KMS-11 (cell line): ENCODE results near the gene TCF4.

Experiments used
- H2AFZ ChIP-seq: fragments of 200-600 bp; sonication (generic); 2 replicates; pipeline ENCODE4 v1.6.1; 2016; ENCODE audit warnings: antibody characterized with exemption, mixed run types, low read depth
- H3K27ac ChIP-seq: fragments of 200-600 bp; sonication (generic); 2 replicates; pipeline ENCODE4 v1.6.1; 2016; ENCODE audit warnings: mild to moderate bottlenecking, mixed run types
- H3K27me3 ChIP-seq: fragments of 200-600 bp; sonication (generic); 2 replicates; pipeline ENCODE4 v1.6.1; 2017; ENCODE audit warnings: mild to moderate bottlenecking, low read depth, mixed run types, moderate library complexity; ENCODE audit not compliant: insufficient read depth
- H3K36me3 ChIP-seq: fragments of 200-600 bp; sonication (generic); 2 replicates; pipeline ENCODE4 v1.6.1; 2017; ENCODE audit warnings: mild to moderate bottlenecking, mixed run types; ENCODE audit not compliant: insufficient read depth
- H3K4me1 ChIP-seq: fragments of 200-600 bp; sonication (generic); 2 replicates; pipeline ENCODE4 v1.6.1; 2016; ENCODE audit warnings: mild to moderate bottlenecking, low read depth, mixed run types; ENCODE audit not compliant: poor library complexity, severe bottlenecking
- H3K4me2 ChIP-seq: fragments of 200-600 bp; sonication (generic); 2 replicates; pipeline ENCODE4 v1.7.0; 2016; ENCODE audit warnings: mild to moderate bottlenecking, mixed run types
- H3K4me3 ChIP-seq: fragments of 200-600 bp; sonication (generic); IDR thresholded peaks from 2 replicates; pipeline ENCODE4 v1.6.1; 2017; ENCODE audit warnings: low read depth, low read length, mixed read lengths; ENCODE audit not compliant: insufficient read depth
- H3K79me2 ChIP-seq: fragments of 200-600 bp; sonication (generic); 2 replicates; pipeline ENCODE4 v1.6.1; 2016; ENCODE audit warnings: low read depth, mixed run types; ENCODE audit not compliant: insufficient read depth
- H3K9ac ChIP-seq: fragments of 200-600 bp; sonication (generic); 2 replicates; pipeline ENCODE4 v1.6.1; 2016; ENCODE audit warnings: mild to moderate bottlenecking, mixed run types
- H4K20me1 ChIP-seq: fragments of 200-600 bp; sonication (generic); 2 replicates; pipeline ENCODE4 v1.6.1; 2016; ENCODE audit warnings: mild to moderate bottlenecking, mixed run types; ENCODE audit not compliant: insufficient read depth
- TF ChIP-seq, protein P1 (sequence below): fragments of 200-600 bp; sonication (generic); conservative IDR thresholded peaks from 2 replicates; pipeline ENCODE4 v1.6.1; 2017; ENCODE audit warnings: low read depth, mild to moderate bottlenecking, antibody characterized with exemption, low read length, moderate library complexity, mixed read lengths

TCF4 gene

DNA sequence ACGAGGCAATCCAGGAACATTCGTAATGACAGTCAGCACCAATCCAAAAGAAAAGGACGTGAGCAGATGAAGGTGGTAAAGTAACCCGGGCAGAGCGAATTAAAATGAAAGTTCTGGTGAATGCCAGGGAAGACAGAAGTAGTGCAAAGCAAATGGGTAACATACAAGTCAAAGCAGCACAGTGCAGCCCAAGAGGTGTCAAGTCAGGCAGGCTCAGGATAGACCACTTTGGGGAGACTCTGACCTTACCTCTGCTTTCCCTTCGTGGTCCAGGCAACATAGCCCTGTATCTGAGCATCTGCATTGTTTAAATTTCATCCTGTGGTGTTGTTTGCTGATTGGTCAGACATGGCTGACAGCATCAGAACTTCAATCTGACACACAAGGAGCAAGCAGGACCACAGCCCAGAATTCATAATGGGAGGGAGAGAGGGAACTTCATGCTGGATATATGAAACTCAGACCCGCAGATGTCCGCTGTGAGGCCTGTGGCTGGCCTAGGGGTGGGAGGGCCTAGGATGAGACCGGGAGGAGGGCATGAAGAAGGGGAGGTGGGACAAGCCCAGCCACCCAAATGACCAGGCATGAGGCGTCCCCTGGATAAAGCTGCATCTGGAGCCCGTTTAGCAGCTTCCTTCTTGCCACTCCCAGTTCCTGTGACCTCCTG is 285.7 kb downstream of the TCF4 start:
- TF ChIP-seq, protein P1, sequence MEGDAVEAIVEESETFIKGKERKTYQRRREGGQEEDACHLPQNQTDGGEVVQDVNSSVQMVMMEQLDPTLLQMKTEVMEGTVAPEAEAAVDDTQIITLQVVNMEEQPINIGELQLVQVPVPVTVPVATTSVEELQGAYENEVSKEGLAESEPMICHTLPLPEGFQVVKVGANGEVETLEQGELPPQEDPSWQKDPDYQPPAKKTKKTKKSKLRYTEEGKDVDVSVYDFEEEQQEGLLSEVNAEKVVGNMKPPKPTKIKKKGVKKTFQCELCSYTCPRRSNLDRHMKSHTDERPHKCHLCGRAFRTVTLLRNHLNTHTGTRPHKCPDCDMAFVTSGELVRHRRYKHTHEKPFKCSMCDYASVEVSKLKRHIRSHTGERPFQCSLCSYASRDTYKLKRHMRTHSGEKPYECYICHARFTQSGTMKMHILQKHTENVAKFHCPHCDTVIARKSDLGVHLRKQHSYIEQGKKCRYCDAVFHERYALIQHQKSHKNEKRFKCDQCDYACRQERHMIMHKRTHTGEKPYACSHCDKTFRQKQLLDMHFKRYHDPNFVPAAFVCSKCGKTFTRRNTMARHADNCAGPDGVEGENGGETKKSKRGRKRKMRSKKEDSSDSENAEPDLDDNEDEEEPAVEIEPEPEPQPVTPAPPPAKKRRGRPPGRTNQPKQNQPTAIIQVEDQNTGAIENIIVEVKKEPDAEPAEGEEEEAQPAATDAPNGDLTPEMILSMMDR = no peak
- peaks cover 100% of the 10 kb centered on the region for H3K79me2 ChIP-seq
- no peaks in the 10 kb centered on the region for H3K36me3 ChIP-seq
- no peak overlapping the region for H3K4me3 ChIP-seq
- H3K4me1 ChIP-seq = peaks cover 32% of the 10 kb centered on the region
- no peak overlapping the region for H3K27ac ChIP-seq
- H3K27me3 ChIP-seq = no peaks in the 10 kb centered on the region
- H2AFZ ChIP-seq = no peak overlapping the region
- no peak overlapping the region for H3K4me2 ChIP-seq
- peaks cover 5% of the 10 kb centered on the region; the same call in 1 of the 2 replicates for H4K20me1 ChIP-seq
- no peak overlapping the region for H3K9ac ChIP-seq

DNA sequence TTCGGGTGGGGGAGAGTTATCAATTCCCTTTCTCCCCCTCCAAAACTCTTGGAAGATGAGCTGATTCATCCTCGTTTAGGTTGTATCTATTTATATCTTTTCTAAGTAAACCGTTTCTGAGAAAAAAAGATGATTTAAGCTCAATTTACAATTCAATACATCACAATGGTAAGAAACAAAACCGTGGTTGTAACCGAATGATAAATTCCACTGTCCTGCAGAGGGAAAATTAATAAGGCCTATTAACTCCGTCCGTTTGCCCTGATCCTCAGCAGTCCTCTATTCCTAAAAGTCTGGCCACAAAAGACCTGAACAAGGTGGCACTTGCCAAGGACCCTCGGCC is 286.2 kb downstream of the TCF4 start:
- Histone ChIP-seq H3K27ac (no peak overlapping the region), H3K4me1 (peaks cover 27% of the 10 kb centered on the region), H3K79me2 (peaks cover 100% of the 10 kb centered on the region), H3K36me3 (no peaks in the 10 kb centered on the region), H3K9ac (no peak overlapping the region), H3K4me3 (no peak overlapping the region), H3K4me2 (no peak overlapping the region), H2AFZ (no peak overlapping the region), H4K20me1 (peaks cover 6% of the 10 kb centered on the region; the same call in 1 of the 2 replicates), H3K27me3 (no peaks in the 10 kb centered on the region)
- TF ChIP-seq, protein P1 = no peak

DNA sequence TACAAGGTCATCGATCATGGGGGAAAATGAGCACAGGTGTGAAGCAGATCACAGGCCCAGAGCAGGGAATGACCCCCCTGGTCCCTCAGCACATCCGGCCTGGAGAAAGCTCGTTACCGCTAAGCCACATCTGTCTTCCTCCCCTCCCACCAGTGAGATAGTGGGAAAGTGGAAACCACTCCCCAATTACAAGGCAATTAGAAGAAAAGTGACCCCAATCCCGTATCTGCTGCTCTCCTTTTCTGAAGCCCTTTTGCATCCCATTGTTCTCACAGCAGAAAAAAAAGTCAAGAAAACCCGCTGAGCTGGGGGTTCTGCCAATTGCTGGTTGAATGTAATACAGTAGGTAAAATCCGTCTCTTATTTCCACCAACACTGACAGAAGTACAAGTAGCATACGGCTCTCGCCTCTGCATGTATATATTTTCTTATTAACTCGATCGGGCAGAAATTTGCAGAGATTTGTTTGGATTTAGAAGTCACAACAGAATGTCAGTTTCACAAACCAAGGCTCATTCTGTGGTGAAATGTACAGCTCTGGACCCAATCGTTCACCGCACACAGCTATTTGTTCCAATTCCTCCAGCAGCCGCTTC is 287.0 kb downstream of the TCF4 start:
- H3K27ac ChIP-seq = no peak overlapping the region
- H3K4me3 ChIP-seq = no peak overlapping the region
- no peaks in the 10 kb centered on the region for H3K27me3 ChIP-seq
- peaks cover 100% of the 10 kb centered on the region for H3K79me2 ChIP-seq
- H2AFZ ChIP-seq = no peak overlapping the region
- H3K9ac ChIP-seq = no peak overlapping the region
- H4K20me1 ChIP-seq = peaks cover 6% of the 10 kb centered on the region; the same call in 1 of the 2 replicates
- TF ChIP-seq, protein P1 = no peak
- H3K4me1 ChIP-seq = peaks cover 19% of the 10 kb centered on the region
- H3K36me3 ChIP-seq = no peaks in the 10 kb centered on the region
- no peak overlapping the region for H3K4me2 ChIP-seq

DNA sequence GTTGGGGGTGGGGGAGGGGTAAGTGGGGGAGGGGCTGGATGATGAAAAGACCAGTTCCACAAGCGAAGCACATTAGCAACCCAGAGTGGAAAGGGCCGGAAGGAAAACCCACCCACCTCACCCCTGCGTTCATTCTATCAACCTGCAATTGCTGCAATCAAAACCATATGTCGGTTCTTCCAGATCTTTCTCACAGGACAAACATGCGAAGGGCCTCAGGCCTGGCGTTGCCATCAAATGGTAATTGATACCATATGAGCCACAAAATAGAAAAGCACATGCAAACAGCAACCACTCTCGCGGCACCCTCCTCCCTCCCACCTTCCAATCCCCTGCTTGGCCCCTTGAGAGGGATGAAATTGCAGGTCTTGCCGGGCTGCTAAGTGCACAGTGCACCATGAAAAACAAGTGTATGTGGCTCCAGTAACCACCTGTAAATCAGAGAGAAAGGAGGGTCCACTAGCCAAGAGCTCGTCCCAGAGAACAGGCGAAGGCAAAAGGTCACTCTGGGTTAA is 287.5 kb downstream of the TCF4 start:
- H3K79me2 ChIP-seq = peaks cover 100% of the 10 kb centered on the region
- H3K36me3 ChIP-seq = no peaks in the 10 kb centered on the region
- TF ChIP-seq, protein P1 = no peak
- H3K4me1 ChIP-seq = peaks cover 19% of the 10 kb centered on the region
- H3K27me3 ChIP-seq = no peaks in the 10 kb centered on the region
- peaks cover 6% of the 10 kb centered on the region; the same call in 1 of the 2 replicates for H4K20me1 ChIP-seq
- H3K4me2 ChIP-seq = no peak overlapping the region
- no peak overlapping the region for H3K4me3 ChIP-seq
- H3K27ac ChIP-seq = no peak overlapping the region
- H3K9ac ChIP-seq = no peak overlapping the region
- no peak overlapping the region for H2AFZ ChIP-seq
